PC-3 (cell line): ENCODE results near the gene OR5H6.

Experiments used
- CTCF ChIP-seq: fragments of 300-600 bp; sonication (generic); conservative IDR thresholded peaks from 2 replicates; pipeline ENCODE4 v1.5.1; 2017; ENCODE audit warnings: antibody characterized with exemption, low read depth, mild to moderate bottlenecking, low read length
- EZH2 ChIP-seq: fragments of 300-600 bp; sonication (generic); IDR thresholded peaks from one replicate; pipeline ENCODE4 v1.6.1; 2017; ENCODE audit warnings: antibody characterized with exemption, mild to moderate bottlenecking, low read length; ENCODE audit not compliant: unreplicated experiment

GRCh38 chr3:98240131-98240530 is 23.9 kb upstream of the OR5H6 start:
- TF ChIP-seq CTCF (no peak), EZH2 (no peak)
